Measurements from ENCODE around the gene EEFSEC.
A peak's percentile ranks its signal among the peaks of the same experiment; 100 is the strongest.

GRCh38 chr3:128123538-128124368 is 29.5 kb upstream of the EEFSEC start, which contains the start of gene RUVBL1:
- TF ChIP-seq, protein P1, sequence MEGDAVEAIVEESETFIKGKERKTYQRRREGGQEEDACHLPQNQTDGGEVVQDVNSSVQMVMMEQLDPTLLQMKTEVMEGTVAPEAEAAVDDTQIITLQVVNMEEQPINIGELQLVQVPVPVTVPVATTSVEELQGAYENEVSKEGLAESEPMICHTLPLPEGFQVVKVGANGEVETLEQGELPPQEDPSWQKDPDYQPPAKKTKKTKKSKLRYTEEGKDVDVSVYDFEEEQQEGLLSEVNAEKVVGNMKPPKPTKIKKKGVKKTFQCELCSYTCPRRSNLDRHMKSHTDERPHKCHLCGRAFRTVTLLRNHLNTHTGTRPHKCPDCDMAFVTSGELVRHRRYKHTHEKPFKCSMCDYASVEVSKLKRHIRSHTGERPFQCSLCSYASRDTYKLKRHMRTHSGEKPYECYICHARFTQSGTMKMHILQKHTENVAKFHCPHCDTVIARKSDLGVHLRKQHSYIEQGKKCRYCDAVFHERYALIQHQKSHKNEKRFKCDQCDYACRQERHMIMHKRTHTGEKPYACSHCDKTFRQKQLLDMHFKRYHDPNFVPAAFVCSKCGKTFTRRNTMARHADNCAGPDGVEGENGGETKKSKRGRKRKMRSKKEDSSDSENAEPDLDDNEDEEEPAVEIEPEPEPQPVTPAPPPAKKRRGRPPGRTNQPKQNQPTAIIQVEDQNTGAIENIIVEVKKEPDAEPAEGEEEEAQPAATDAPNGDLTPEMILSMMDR (IDR thresholded peaks at IDR 0.05): no peak
- no peak for TF ChIP-seq POLR2A (IDR thresholded peaks at IDR 0.05)
- TF ChIP-seq POLR2AphosphoS5 (IDR thresholded peaks at IDR 0.05): peak in 2 of 3 donors; percentile 69 to 73

All from breast epithelium (tissue), 3 donors.